Measurements from ENCODE around the gene SNX7.

Gene SNX7

GRCh38 chr1:98797506-98797905 is 136.0 kb downstream of the SNX7 start:
- H3K79me2 ChIP-seq (ENCODE audit: control insufficient read depth, insufficient read depth, low read length, unreplicated experiment), result no peaks in the 10 kb centered on the region
- H2AFZ ChIP-seq (ENCODE audit: low read length, unreplicated experiment), result no peak overlapping the region
- H3K4me1 ChIP-seq (ENCODE audit: control insufficient read depth, insufficient read depth, low read length, unreplicated experiment), result no peaks in the 10 kb centered on the region
- peaks cover 7% of the 10 kb centered on the region; the same call in 1 of the 2 replicates for H3K27me3 ChIP-seq (ENCODE audit: insufficient read depth, low read length)
- H3K27ac ChIP-seq (ENCODE audit: low read depth, low read length), result no peak overlapping the region
- H3K4me3 ChIP-seq (ENCODE audit: low read depth, low read length), result no peak overlapping the region
- H3K36me3 ChIP-seq (ENCODE audit: insufficient read depth, low read length), result no peaks in the 10 kb centered on the region

All from ACC112 (cell line).